SU-DHL-6 (cell line): ENCODE data around the gene DNAI7.

Experiments used
- EZH2phosphoT487 ChIP-seq: fragments of 200-600 bp; sonication (generic), shearing (Covaris generic); conservative IDR thresholded peaks from 2 replicates; pipeline ENCODE4 v1.6.1; 2018; ENCODE audit warnings: mild to moderate bottlenecking, antibody characterized with exemption, low read length, moderate library complexity, mixed read lengths
- TF ChIP-seq, protein P1 (sequence below): fragments of 200-600 bp; sonication (generic); IDR thresholded peaks from one replicate; pipeline ENCODE4 v1.5.1; 2017; ENCODE audit warnings: antibody characterized with exemption, mild to moderate bottlenecking, low read length, moderate library complexity; ENCODE audit not compliant: insufficient read depth, poor library complexity, severe bottlenecking

DNA sequence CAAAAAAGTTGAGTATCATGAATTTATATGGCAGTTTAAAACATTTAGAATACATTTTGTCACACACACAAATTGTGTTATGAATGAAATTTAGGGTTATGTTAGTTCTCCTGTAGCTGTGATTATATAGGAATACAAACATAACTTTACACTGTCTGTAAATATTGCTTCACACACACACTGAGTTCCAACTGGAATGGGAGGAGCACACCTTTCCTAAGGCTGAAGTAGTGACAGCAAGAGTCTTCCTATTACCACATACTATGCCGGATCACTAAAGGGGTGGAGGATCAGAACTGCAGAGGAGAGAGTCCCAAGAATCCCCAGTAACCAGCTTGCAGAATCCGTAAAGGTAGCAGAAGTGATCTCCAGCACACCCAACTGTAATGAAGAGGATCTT is 63.7 kb downstream of the DNAI7 start:
- TF ChIP-seq, protein P1, sequence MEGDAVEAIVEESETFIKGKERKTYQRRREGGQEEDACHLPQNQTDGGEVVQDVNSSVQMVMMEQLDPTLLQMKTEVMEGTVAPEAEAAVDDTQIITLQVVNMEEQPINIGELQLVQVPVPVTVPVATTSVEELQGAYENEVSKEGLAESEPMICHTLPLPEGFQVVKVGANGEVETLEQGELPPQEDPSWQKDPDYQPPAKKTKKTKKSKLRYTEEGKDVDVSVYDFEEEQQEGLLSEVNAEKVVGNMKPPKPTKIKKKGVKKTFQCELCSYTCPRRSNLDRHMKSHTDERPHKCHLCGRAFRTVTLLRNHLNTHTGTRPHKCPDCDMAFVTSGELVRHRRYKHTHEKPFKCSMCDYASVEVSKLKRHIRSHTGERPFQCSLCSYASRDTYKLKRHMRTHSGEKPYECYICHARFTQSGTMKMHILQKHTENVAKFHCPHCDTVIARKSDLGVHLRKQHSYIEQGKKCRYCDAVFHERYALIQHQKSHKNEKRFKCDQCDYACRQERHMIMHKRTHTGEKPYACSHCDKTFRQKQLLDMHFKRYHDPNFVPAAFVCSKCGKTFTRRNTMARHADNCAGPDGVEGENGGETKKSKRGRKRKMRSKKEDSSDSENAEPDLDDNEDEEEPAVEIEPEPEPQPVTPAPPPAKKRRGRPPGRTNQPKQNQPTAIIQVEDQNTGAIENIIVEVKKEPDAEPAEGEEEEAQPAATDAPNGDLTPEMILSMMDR: no peak
- TF ChIP-seq EZH2phosphoT487: no peak
